Vagina (tissue), 2 donors: Measurements from ENCODE around the gene MECP2. TPM values are rescaled to one million over a fixed set of nuclear protein-coding genes. Genes with fewer than 3 reads are reported as not detected.

Experiments
- DNase-seq, 2 donors: peaks; one replicate each; pipeline ENCODE4 v3.0.0-alpha.2; 2017; ENCODE audit errors: extremely low spot score in 2 of 2
- H3K27ac ChIP-seq: fragments of 200-600 bp; sonication (generic); one replicate; pipeline ENCODE4 v1.5.1; 2019
- H3K27me3 ChIP-seq: fragments of 200-600 bp; sonication (generic); one replicate; pipeline ENCODE4 v1.5.1; 2019
- H3K36me3 ChIP-seq, 2 donors: fragments of 200-600 bp; sonication (generic); one replicate each; pipeline ENCODE4 v1.5.1; 2017 to 2019
- H3K4me1 ChIP-seq: fragments of 200-600 bp; sonication (generic); one replicate; pipeline ENCODE4 v1.5.1; 2019
- H3K4me3 ChIP-seq, 2 donors: fragments of 200-600 bp; sonication (generic); 1 replicate in 1 of 2; 2 replicates in 1 of 2; pipeline ENCODE4 v1.5.1; 2016 to 2019
- H3K9me3 ChIP-seq: fragments of 200-600 bp; sonication (generic); one replicate; pipeline ENCODE4 v1.5.1; 2019
- CTCF ChIP-seq, 3 experiments: fragments of 450-650 bp in 2 of 3; fragments of 200-600 bp in 1 of 3; sonication (generic) in 1 of 3; IDR thresholded peaks; one replicate each; pipeline ENCODE4 v1.5.1; 2017 to 2019; ENCODE audit warnings: antibody characterized with exemption in 3 of 3, mild to moderate bottlenecking in 2 of 3, moderate library complexity in 2 of 3
- POLR2A ChIP-seq, 2 donors: fragments of 450-650 bp; IDR thresholded peaks; one replicate each; pipeline ENCODE4 v1.6.1; 2017; ENCODE audit warnings: antibody characterized with exemption in 2 of 2, mild to moderate bottlenecking in 2 of 2, moderate library complexity in 2 of 2
- POLR2AphosphoS5 ChIP-seq, 2 donors: sonication (generic); formaldehyde crosslinking; IDR thresholded peaks; one replicate each; pipeline ENCODE4 v1.9.0; 2017; ENCODE audit warnings: antibody characterized with exemption in 2 of 2, mild to moderate bottlenecking in 2 of 2, low read depth in 1 of 2; ENCODE audit not compliant: insufficient read depth in 1 of 2
- intact Hi-C: fragments of 100-400 bp; cut with DNase I; formaldehyde crosslinking; loops from one replicate; pipeline ENCODE4 v1.15.1; 2023
- total RNA-seq: library from RNA; depleted of rRNA; stranded (reverse); fragments of >200 nt; gene quantifications from one replicate; pipeline ENCODE4 v1.2.3, GENCODE V29; 2016

The MECP2 gene
- total RNA-seq, 1 donor from 2014 or later = 38.5 TPM

- Histone ChIP-seq H3K4me1 (peaks cover 63% of the 10 kb centered on the region), H3K27ac (peak overlapping the region; percentile 50), H3K36me3 (no peaks in the 10 kb centered on the region), H3K9me3 (no peaks in the 10 kb centered on the region), H3K27me3 (no peaks in the 10 kb centered on the region), H3K4me3 (no peak overlapping the region)
- intact Hi-C loops = no loop called here
- no peak for DNase-seq
- TF ChIP-seq POLR2A (IDR thresholded peaks at IDR 0.05) = no peak
- no peak for TF ChIP-seq POLR2AphosphoS5 (IDR thresholded peaks at IDR 0.05; ENCODE audit: insufficient read depth in 1 of 2, low read depth in 1 of 2)
- no peak for TF ChIP-seq CTCF (IDR thresholded peaks at IDR 0.05)
These were observed 48.1 kb downstream of the MECP2 start for GRCh38 chrX:154049209-154050112.

- H3K27me3 ChIP-seq = no peaks in the 10 kb centered on the region
- no peaks in the 10 kb centered on the region for H3K9me3 ChIP-seq
- peaks cover 74% of the 10 kb centered on the region for H3K4me1 ChIP-seq
- TF ChIP-seq CTCF (IDR thresholded peaks at IDR 0.05) = no peak
- no peak for TF ChIP-seq POLR2A (IDR thresholded peaks at IDR 0.05)
- TF ChIP-seq POLR2AphosphoS5 (IDR thresholded peaks at IDR 0.05; ENCODE audit: insufficient read depth in 1 of 2, low read depth in 1 of 2) = no peak
- H3K27ac ChIP-seq = peak overlapping the region; percentile 50
- no peaks in the 10 kb centered on the region for H3K36me3 ChIP-seq
- DNase-seq = no peak
- H3K4me3 ChIP-seq = no peak overlapping the region
- intact Hi-C loops = no loop called here
These were observed 49.1 kb downstream of the MECP2 start for GRCh38 chrX:154048398-154048797.

- no peaks in the 10 kb centered on the region for H3K27me3 ChIP-seq
- no peak overlapping the region for H3K4me3 ChIP-seq
- intact Hi-C loops = no loop called here
- no peaks in the 10 kb centered on the region for H3K9me3 ChIP-seq
- H3K4me1 ChIP-seq = peaks cover 84% of the 10 kb centered on the region
- TF ChIP-seq POLR2AphosphoS5 (IDR thresholded peaks at IDR 0.05; ENCODE audit: insufficient read depth in 1 of 2, low read depth in 1 of 2) (no peak), CTCF (IDR thresholded peaks at IDR 0.05) (no peak), POLR2A (IDR thresholded peaks at IDR 0.05) (no peak)
- no peak for DNase-seq
- H3K27ac ChIP-seq = peak overlapping the region; percentile 58
- H3K36me3 ChIP-seq = no peaks in the 10 kb centered on the region
These were observed 50.4 kb downstream of the MECP2 start for GRCh38 chrX:154046940-154047610.

- Histone ChIP-seq H3K4me1 (peaks cover 85% of the 10 kb centered on the region), H3K27me3 (no peaks in the 10 kb centered on the region), H3K27ac (peak overlapping the region; percentile 58), H3K36me3 (no peaks in the 10 kb centered on the region), H3K9me3 (no peaks in the 10 kb centered on the region), H3K4me3 (no peak overlapping the region)
- intact Hi-C loops = no loop called here
- DNase-seq = no peak
- no peak for TF ChIP-seq CTCF (IDR thresholded peaks at IDR 0.05)
- TF ChIP-seq POLR2A (IDR thresholded peaks at IDR 0.05) = no peak
- TF ChIP-seq POLR2AphosphoS5 (IDR thresholded peaks at IDR 0.05; ENCODE audit: insufficient read depth in 1 of 2, low read depth in 1 of 2) = no peak
These were observed 51.3 kb downstream of the MECP2 start for GRCh38 chrX:154046031-154046781.
